IMR-90 (cell line): ENCODE measurements around the gene LRG1. TPM values are rescaled to one million over a fixed set of nuclear protein-coding genes. Genes with fewer than 3 reads are reported as not detected.

Experiments used
- ATAC-seq: fragments of 200-7000 bp; cut with Tn5 transposase; 2 replicates; pipeline ENCODE4 v1.9.1; 2020; ENCODE audit warnings: low read depth, mild to moderate bottlenecking, moderate library complexity
- BruUV-seq: library from RNA; stranded (reverse); fragments of 400-500 nt; replicated peaks from 2 replicates; lab custom pipeline; 2021; lab: Mats Ljungman, UMichigan
- CTCF ChIA-PET: fragments of 300-600 bp; formaldehyde crosslinking; extraction: SDS; loops from one replicate; lab custom pipeline; 2021; ENCODE audit warnings: antibody characterized with exemption; lab: Yijun Ruan, JAX
- POLR2A ChIA-PET: fragments of 300-600 bp; sonication (Branson Sonifier 250); formaldehyde crosslinking; loops from one replicate; lab custom pipeline; 2022; ENCODE audit warnings: antibody characterized with exemption; ENCODE audit not compliant: unreplicated experiment; lab: Charles Lee
- DNase-seq: peaks from one replicate; pipeline ENCODE4 v3.0.0; 2013
- H2AFZ ChIP-seq: replicated peaks from 2 replicates; pipeline ENCODE3; 2013; ENCODE audit warnings: low read length, mild to moderate bottlenecking; ENCODE audit not compliant: poor library complexity
- H2AK5ac ChIP-seq: 2 replicates; pipeline ENCODE4 v1.6.1; 2013; ENCODE audit warnings: low read depth, low read length, inconsistent platforms
- H2AK9ac ChIP-seq: replicated peaks from 2 replicates; pipeline ENCODE3; 2013; ENCODE audit warnings: mild to moderate bottlenecking, low read depth, low read length, moderate library complexity; ENCODE audit not compliant: poor library complexity
- H2BK120ac ChIP-seq: 2 replicates; pipeline ENCODE4 v1.6.1; 2013; ENCODE audit warnings: low read depth, low read length, inconsistent platforms
- H2BK15ac ChIP-seq: 3 replicates; pipeline ENCODE4 v1.6.1; 2013; ENCODE audit warnings: low read depth, low read length, inconsistent platforms
- H2BK20ac ChIP-seq: 2 replicates; pipeline ENCODE4 v1.6.1; 2013; ENCODE audit warnings: low read depth, mild to moderate bottlenecking, inconsistent platforms, low read length, moderate library complexity
- H2BK5ac ChIP-seq: 2 replicates; pipeline ENCODE4 v1.6.1; 2013; ENCODE audit warnings: mild to moderate bottlenecking, low read depth, low read length, inconsistent platforms; ENCODE audit not compliant: poor library complexity, severe bottlenecking
- H3K14ac ChIP-seq: replicated peaks from 2 replicates; pipeline ENCODE4 v1.6.1; 2013; ENCODE audit warnings: low read depth, low read length, inconsistent platforms
- H3K18ac ChIP-seq: 2 replicates; pipeline ENCODE4 v1.6.1; 2013; ENCODE audit warnings: low read depth, low read length, control low read depth
- H3K23ac ChIP-seq: 2 replicates; pipeline ENCODE4 v1.6.1; 2013; ENCODE audit warnings: low read depth, low read length, inconsistent platforms
- H3K27ac ChIP-seq: 2 replicates; pipeline ENCODE4 v1.5.1; 2013; ENCODE audit warnings: mild to moderate bottlenecking, control low read depth, low read length; ENCODE audit not compliant: insufficient read depth
- H3K27me3 ChIP-seq: 2 replicates; pipeline ENCODE4 v1.6.1; 2013; ENCODE audit warnings: low read length; ENCODE audit not compliant: control insufficient read depth, insufficient read depth
- H3K36me3 ChIP-seq: 2 replicates; pipeline ENCODE4 v1.6.1; 2013; ENCODE audit warnings: low read length, mixed read lengths; ENCODE audit not compliant: control insufficient read depth, insufficient read depth
- H3K4ac ChIP-seq: 2 replicates; pipeline ENCODE4 v1.6.1; 2013; ENCODE audit warnings: low read depth, low read length, inconsistent platforms
- H3K4me1 ChIP-seq: 2 replicates; pipeline ENCODE4 v1.6.1; 2013; ENCODE audit warnings: low read length, mixed read lengths; ENCODE audit not compliant: control insufficient read depth, insufficient read depth
- H3K4me2 ChIP-seq: 2 replicates; pipeline ENCODE4 v1.6.1; 2013; ENCODE audit warnings: low read depth, mild to moderate bottlenecking, control low read depth, low read length, moderate library complexity
- H3K4me3 ChIP-seq: 2 replicates; pipeline ENCODE4 v1.5.1; 2013; ENCODE audit warnings: low read depth, mild to moderate bottlenecking, control low read depth, low read length, moderate library complexity; ENCODE audit not compliant: insufficient read depth
- H3K56ac ChIP-seq: 2 replicates; pipeline ENCODE4 v1.6.1; 2013; ENCODE audit warnings: low read length, inconsistent platforms; ENCODE audit not compliant: insufficient read depth; ENCODE audit errors: extremely low read depth
- H3K79me1 ChIP-seq, 2 experiments: 2 replicates each; pipeline ENCODE4 v1.6.1; 2013; ENCODE audit warnings: low read length in 2 of 2, inconsistent platforms in 1 of 2, low read depth in 1 of 2
- H3K9ac ChIP-seq: 2 replicates; pipeline ENCODE4 v1.6.1; 2013; ENCODE audit warnings: low read depth, low read length, control low read depth
- H3K9me1 ChIP-seq: 2 replicates; pipeline ENCODE4 v1.6.1; 2013; ENCODE audit warnings: low read length, inconsistent platforms; ENCODE audit not compliant: insufficient read depth
- H3K9me3 ChIP-seq: 2 replicates; pipeline ENCODE4 v1.6.1; 2013; ENCODE audit warnings: low read length; ENCODE audit not compliant: control insufficient read depth, insufficient read depth
- H4K20me1 ChIP-seq: 2 replicates; pipeline ENCODE4 v1.6.1; 2013; ENCODE audit warnings: low read length, inconsistent platforms; ENCODE audit not compliant: insufficient read depth
- H4K5ac ChIP-seq: 2 replicates; pipeline ENCODE4 v1.6.1; 2013; ENCODE audit warnings: mild to moderate bottlenecking, low read depth, low read length, control low read depth
- H4K8ac ChIP-seq, 2 experiments: 2 replicates each; pipeline ENCODE4 v1.6.1; 2013; ENCODE audit warnings: low read depth in 2 of 2, low read length in 2 of 2, control low read depth in 1 of 2, inconsistent platforms in 1 of 2
- H4K91ac ChIP-seq: 2 replicates; pipeline ENCODE4 v1.6.1; 2013; ENCODE audit warnings: low read depth, low read length, inconsistent platforms; ENCODE audit not compliant: insufficient read depth
- CEBPB ChIP-seq: IDR thresholded peaks from 2 replicates; pipeline ENCODE4 v1.6.1; 2012; ENCODE audit warnings: low read depth, low read length, improper control_type of control experiment
- CHD1 ChIP-seq: IDR thresholded peaks from 2 replicates; pipeline ENCODE4 v1.6.1; 2012; ENCODE audit warnings: low read depth, low read length, improper control_type of control experiment
- FOS ChIP-seq: fragments of 150-350 bp; IDR thresholded peaks from 2 replicates; pipeline ENCODE4 v1.6.1; 2016; ENCODE audit warnings: low read depth, low read length
- MAFK ChIP-seq: IDR thresholded peaks from 2 replicates; pipeline ENCODE4 v1.6.1; 2012; ENCODE audit warnings: low read depth, low read length, improper control_type of control experiment
- NFE2L2 ChIP-seq: fragments of 150-350 bp; IDR thresholded peaks from 2 replicates; pipeline ENCODE4 v1.6.1; 2016; ENCODE audit warnings: low read depth, mild to moderate bottlenecking, low read length
- SMC3 ChIP-seq: fragments of 150-350 bp; IDR thresholded peaks from 2 replicates; pipeline ENCODE4 v1.6.1; 2016; ENCODE audit warnings: low read depth, mild to moderate bottlenecking, antibody characterized with exemption, low read length, moderate library complexity
- WGBS, 2 experiments: methylation state at CpG; one replicate each; pipeline versions ENCODE4 v1.1.5 to v1.1.7; 2013; ENCODE audit warnings: missing lambda C conversion rate in 2 of 2; ENCODE audit not compliant: insufficient read length in 1 of 2; ENCODE audit errors: extremely low coverage in 2 of 2; 5-methylcytosine and 5-hydroxymethylcytosine counted together
- dilution Hi-C: fragments of 300-500 bp; cut with HindIII; formaldehyde crosslinking; loops from one replicate; pipeline ENCODE4 v1.14.3; 2018; ENCODE audit warnings: low sequenced_read_pairs; ENCODE audit not compliant: unreplicated experiment
- in situ Hi-C: fragments of 300-500 bp; cut with MboI; formaldehyde crosslinking; loops from 3 replicates; pipeline ENCODE4 v1.14.3; 2019; ENCODE audit warnings: low sequenced_read_pairs, inconsistent platforms, mixed read lengths
- intact Hi-C: fragments of 100-400 bp; cut with micrococcal nuclease; formaldehyde crosslinking; loops from 2 replicates; pipeline ENCODE4 v1.10.0; 2022
- polyA plus RNA-seq, 3 experiments: library from polyadenylated mRNA; depleted of rRNA; stranded (reverse); fragments of >200 nt; gene quantifications; 2 replicates each; pipeline ENCODE4 v1.2.3, GENCODE V29; 2012; ENCODE audit warnings: low replicate concordance in 1 of 3
- total RNA-seq: library from RNA; depleted of rRNA; stranded (reverse); fragments of >200 nt; gene quantifications from 2 replicates; pipeline ENCODE4 v1.2.3, GENCODE V29; 2012
- TF ChIP-seq, protein P1 (sequence below): fragments of 150-350 bp; IDR thresholded peaks from 2 replicates; pipeline ENCODE4 v1.6.1; 2017; ENCODE audit warnings: mild to moderate bottlenecking, antibody characterized with exemption, low read length, low read depth

LRG1 gene
- total and polyA plus RNA-seq, 2 of the 4 experiments (the other 2 are of a cell fraction) = not detected

DNA sequence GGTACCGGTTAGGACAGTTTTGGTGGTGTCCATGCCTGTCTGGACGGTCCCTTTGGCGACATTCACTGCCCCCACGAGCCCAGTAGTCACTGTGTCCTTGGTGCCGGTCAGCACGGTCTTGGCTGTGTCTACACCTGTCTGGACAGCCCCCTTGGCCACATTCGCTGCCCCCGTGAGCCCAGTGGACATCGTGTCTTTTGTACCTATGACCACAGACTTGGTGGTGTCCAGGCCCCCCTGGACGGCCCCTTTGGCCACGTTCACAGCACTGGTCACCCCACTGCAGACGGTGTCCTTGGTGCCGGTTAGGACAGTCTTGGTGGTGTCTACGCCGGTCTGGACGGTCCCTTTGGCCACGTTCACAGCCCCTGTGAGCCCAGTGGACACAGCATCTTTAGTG, 27.8 kb downstream of the LRG1 start:
- in situ Hi-C loops = no loop called here
- Histone ChIP-seq H3K56ac (no peak overlapping the region), H3K14ac (no peak overlapping the region), H3K9ac (no peak overlapping the region), H3K23ac (no peak overlapping the region), H3K79me1 (0 out of 4 replicates have a peak, but pooled peaks cover 0 to 3% of the 10 kb centered on the region in 2 experiments), H2BK5ac (no peak overlapping the region), H3K4ac (no peak overlapping the region), H2BK120ac (no peak overlapping the region), H3K27me3 (peaks cover 7% of the 10 kb centered on the region), H4K5ac (no peak overlapping the region), H3K9me1 (no peaks in the 10 kb centered on the region), H4K91ac (no peak overlapping the region), H3K4me2 (no peak overlapping the region), H2BK15ac (no peak overlapping the region), H3K27ac (no peak overlapping the region), H4K20me1 (no peaks in the 10 kb centered on the region), H3K9me3 (no peaks in the 10 kb centered on the region), H2BK20ac (no peak overlapping the region), H3K4me3 (no peak overlapping the region), H3K36me3 (no peaks in the 10 kb centered on the region), H2AK5ac (no peak overlapping the region), H3K18ac (no peak overlapping the region), H4K8ac (no peak overlapping the region), H3K4me1 (no peaks in the 10 kb centered on the region), H2AK9ac (no peak overlapping the region), H2AFZ (no peak overlapping the region)
- ChIA-PET POLR2A (no interaction called here), CTCF (no interaction called here)
- no peak for DNase-seq
- WGBS, 2 experiments = 84% methylated on average over 11 of the region's 17 CpGs; no CpG with 5 or more reads in 1 of the 2 experiments
- no peak for TF ChIP-seq CHD1
- TF ChIP-seq, protein P1, sequence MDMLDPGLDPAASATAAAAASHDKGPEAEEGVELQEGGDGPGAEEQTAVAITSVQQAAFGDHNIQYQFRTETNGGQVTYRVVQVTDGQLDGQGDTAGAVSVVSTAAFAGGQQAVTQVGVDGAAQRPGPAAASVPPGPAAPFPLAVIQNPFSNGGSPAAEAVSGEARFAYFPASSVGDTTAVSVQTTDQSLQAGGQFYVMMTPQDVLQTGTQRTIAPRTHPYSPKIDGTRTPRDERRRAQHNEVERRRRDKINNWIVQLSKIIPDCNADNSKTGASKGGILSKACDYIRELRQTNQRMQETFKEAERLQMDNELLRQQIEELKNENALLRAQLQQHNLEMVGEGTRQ = no peak
- TF ChIP-seq NFE2L2 = no peak
- no peak for TF ChIP-seq MAFK
- no peak for TF ChIP-seq SMC3
- TF ChIP-seq FOS = no peak
- TF ChIP-seq CEBPB = no peak
- no TSS peak for BruUV-seq
- ATAC-seq = no peak
- intact Hi-C loops = no loop called here
- dilution Hi-C loops = no loop called here
